Endothelial cell (in vitro differentiated cells): Measurements from ENCODE around the gene RASA1. TPM values are rescaled to one million over a fixed set of nuclear protein-coding genes. Genes with fewer than 3 reads are reported as not detected.

ENCODE experiments used
- DNase-seq: peaks from one replicate; pipeline ENCODE4 v3.0.0; 2021; ENCODE audit warnings: low spot score
- H3K27ac Mint-ChIP-seq: one replicate; pipeline ENCODE4 v1.8.0; 2021; ENCODE audit warnings: mixed read lengths, inconsistent platforms; ENCODE audit not compliant: unreplicated experiment
- H3K27me3 Mint-ChIP-seq: one replicate; pipeline ENCODE4 v1.8.0; 2021; ENCODE audit warnings: mild to moderate bottlenecking, moderate library complexity, mixed read lengths, inconsistent platforms; ENCODE audit not compliant: unreplicated experiment
- H3K36me3 Mint-ChIP-seq: one replicate; pipeline ENCODE4 v1.8.0; 2021; ENCODE audit warnings: mild to moderate bottlenecking, low read depth, mixed read lengths, inconsistent platforms; ENCODE audit not compliant: unreplicated experiment
- H3K4me1 Mint-ChIP-seq: one replicate; pipeline ENCODE4 v1.8.0; 2021; ENCODE audit warnings: mild to moderate bottlenecking, mixed read lengths, inconsistent platforms; ENCODE audit not compliant: unreplicated experiment
- H3K4me3 Mint-ChIP-seq: one replicate; pipeline ENCODE4 v1.8.0; 2021; ENCODE audit warnings: mild to moderate bottlenecking, mixed read lengths, inconsistent platforms; ENCODE audit not compliant: unreplicated experiment
- H3K9me3 Mint-ChIP-seq: one replicate; pipeline ENCODE4 v1.8.0; 2021; ENCODE audit warnings: mixed read lengths, inconsistent platforms; ENCODE audit not compliant: unreplicated experiment
- total RNA-seq: library from RNA; stranded (reverse); fragmentation: NEBNext Ultra II Directional; extraction: Animal tissue kit (Norgen Biotek cat#: 25700); gene quantifications from one replicate; pipeline ENCODE4 v1.2.1, GENCODE V29; 2021; ENCODE audit not compliant: unreplicated experiment
- TF ChIP-seq, protein P1 (sequence below): fragments of 200-600 bp; sonication (generic); IDR thresholded peaks from one replicate; pipeline ENCODE4 v1.5.0; 2021; ENCODE audit warnings: antibody characterized with exemption; ENCODE audit not compliant: unreplicated experiment

RASA1 gene
- total RNA-seq, 1 donor from 2014 or later, result 48.7 TPM

DNA sequence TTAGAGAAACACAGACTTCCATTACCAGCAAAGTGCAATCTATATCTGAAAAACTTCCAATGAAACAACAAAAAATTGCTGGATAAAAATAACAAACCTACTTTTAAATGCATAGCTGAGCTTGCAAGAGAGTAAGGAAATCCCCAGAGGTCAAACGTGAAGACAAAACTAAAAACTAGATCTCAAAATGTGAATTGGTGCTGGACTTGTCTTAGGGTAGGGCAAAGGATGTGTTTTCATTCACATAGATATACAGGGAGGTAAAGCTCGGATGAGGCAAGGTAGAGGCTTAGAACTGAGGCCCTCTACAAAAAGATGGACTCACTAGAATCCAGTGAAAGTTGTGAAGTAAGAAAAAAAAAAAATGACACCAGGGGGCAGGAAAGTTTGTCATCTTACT, 13.6 kb upstream of the RASA1 start:
- TF ChIP-seq, protein P1, sequence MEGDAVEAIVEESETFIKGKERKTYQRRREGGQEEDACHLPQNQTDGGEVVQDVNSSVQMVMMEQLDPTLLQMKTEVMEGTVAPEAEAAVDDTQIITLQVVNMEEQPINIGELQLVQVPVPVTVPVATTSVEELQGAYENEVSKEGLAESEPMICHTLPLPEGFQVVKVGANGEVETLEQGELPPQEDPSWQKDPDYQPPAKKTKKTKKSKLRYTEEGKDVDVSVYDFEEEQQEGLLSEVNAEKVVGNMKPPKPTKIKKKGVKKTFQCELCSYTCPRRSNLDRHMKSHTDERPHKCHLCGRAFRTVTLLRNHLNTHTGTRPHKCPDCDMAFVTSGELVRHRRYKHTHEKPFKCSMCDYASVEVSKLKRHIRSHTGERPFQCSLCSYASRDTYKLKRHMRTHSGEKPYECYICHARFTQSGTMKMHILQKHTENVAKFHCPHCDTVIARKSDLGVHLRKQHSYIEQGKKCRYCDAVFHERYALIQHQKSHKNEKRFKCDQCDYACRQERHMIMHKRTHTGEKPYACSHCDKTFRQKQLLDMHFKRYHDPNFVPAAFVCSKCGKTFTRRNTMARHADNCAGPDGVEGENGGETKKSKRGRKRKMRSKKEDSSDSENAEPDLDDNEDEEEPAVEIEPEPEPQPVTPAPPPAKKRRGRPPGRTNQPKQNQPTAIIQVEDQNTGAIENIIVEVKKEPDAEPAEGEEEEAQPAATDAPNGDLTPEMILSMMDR, result no peak
- no peaks in the 10 kb centered on the region for H3K9me3 Mint-ChIP-seq
- H3K4me1 Mint-ChIP-seq, result no peaks in the 10 kb centered on the region
- no peak overlapping the region for H3K4me3 Mint-ChIP-seq
- H3K36me3 Mint-ChIP-seq, result no peaks in the 10 kb centered on the region
- H3K27me3 Mint-ChIP-seq, result no peaks in the 10 kb centered on the region
- no peak overlapping the region for H3K27ac Mint-ChIP-seq
- DNase-seq, result no peak

DNA sequence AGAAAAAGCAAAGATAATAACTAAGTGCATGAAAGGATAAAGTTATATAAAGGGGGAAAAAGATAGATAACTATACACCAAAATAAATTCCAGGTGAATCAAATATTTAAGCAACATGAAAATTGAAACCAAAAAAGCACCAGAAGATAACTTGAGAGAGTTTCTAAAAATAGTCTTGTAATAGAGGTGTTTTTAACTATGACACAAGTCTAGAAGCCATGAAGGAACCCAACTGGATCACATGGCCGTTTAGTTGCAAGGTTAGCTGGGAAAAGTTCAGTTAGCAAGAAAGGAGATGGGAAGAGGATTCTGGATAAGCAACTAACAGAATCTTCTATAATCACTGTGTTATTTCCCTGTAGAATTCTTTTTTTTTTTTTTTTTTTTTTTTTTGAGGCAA, 9.2 kb upstream of the RASA1 start:
- H3K4me1 Mint-ChIP-seq, result peaks cover 2% of the 10 kb centered on the region
- no peaks in the 10 kb centered on the region for H3K36me3 Mint-ChIP-seq
- no peaks in the 10 kb centered on the region for H3K27me3 Mint-ChIP-seq
- H3K4me3 Mint-ChIP-seq, result no peak overlapping the region
- DNase-seq, result no peak
- H3K9me3 Mint-ChIP-seq, result no peaks in the 10 kb centered on the region
- TF ChIP-seq, protein P1, result no peak
- H3K27ac Mint-ChIP-seq, result no peak overlapping the region

DNA sequence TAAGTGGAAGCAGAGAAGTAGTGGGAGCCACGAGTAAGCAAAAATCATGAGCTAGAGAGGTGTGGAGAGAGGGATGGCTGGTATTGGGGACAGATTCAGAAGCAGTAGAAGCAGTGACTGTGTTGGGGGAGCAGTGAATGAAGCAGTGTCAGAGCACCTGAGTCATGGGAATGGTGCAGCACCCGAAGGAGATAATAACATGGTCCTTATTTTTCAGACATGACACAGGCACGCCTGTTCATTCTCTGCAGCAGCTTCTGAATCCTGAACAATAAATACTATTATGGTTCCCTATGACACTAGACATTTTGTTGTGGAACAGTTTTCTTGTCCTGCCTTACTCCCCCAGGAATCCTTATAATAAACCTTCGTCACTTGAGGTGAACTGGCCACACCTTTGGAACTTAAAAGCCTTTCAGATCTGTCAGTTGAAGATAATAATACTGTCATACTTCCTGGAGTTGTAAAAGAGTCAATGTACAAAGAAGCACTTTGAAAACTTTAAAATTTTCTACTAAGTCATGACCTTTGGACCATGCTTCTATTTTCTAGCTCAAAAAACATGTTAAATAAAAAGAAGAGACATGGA, 7.0 kb upstream of the RASA1 start:
- Mint-ChIP-seq H3K4me3 (no peak overlapping the region), H3K36me3 (no peaks in the 10 kb centered on the region), H3K4me1 (peaks cover 2% of the 10 kb centered on the region), H3K27me3 (no peaks in the 10 kb centered on the region), H3K9me3 (no peaks in the 10 kb centered on the region), H3K27ac (no peak overlapping the region)
- DNase-seq, result no peak
- TF ChIP-seq, protein P1, result no peak

DNA sequence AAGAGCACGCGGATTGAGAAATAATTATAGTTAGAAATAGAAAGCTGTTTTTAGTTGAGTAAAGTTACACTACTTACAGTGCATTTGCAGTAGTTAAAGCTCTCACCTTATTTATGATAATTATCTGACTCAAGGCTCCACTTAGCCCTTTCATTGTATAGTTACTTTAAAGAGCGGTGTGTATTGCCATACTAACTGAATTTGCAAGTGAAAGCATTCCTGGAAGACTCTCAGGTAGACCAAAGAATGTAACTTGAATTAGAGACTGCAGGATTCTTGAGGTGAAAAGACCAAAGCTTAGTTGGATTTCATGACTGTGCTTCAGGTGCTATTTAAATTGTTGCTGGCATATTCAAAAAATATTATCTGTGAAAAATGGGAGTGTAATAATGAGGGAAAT, 4.2 kb upstream of the RASA1 start:
- TF ChIP-seq, protein P1, result no peak
- peaks cover 5% of the 10 kb centered on the region for H3K27me3 Mint-ChIP-seq
- peaks cover 10% of the 10 kb centered on the region for H3K4me1 Mint-ChIP-seq
- no peak overlapping the region for H3K4me3 Mint-ChIP-seq
- H3K27ac Mint-ChIP-seq, result no peak overlapping the region
- no peak for DNase-seq
- no peaks in the 10 kb centered on the region for H3K9me3 Mint-ChIP-seq
- H3K36me3 Mint-ChIP-seq, result no peaks in the 10 kb centered on the region

DNA sequence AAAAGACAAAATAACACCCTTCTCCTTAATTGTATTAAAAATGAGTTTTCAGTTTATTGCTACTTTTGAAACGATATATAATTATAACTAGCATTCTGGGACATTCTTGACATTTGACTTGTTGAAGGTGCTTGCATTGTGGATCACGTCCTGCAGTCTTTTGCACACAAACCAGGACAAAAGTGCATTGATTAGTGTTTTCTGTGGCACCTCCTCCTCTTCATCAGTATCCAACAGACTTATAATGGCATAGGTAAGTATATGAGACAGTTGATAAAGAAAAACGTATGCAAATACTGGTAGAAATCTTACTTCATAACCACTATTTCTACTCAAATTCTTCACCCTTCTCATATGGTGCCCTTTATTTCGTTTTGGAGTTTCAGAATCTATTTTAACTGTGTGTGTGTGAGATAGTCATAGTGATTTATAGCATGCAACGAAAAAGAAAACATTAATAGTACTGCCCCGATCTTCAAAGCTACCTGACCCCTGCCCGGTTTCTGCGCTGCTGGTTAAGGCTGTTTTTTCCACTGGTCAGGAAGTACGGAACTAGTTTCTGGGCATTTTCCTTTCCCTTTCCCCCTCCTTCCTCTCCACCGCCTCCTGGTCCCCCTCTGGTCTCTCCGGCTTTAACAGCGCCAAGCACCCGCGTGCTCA, 639 bp upstream of the RASA1 start:
- peak overlapping the region; percentile 99 for H3K4me3 Mint-ChIP-seq
- peaks cover 10% of the 10 kb centered on the region for H3K27me3 Mint-ChIP-seq
- peak overlapping the region; percentile 90 for H3K27ac Mint-ChIP-seq
- H3K36me3 Mint-ChIP-seq, result no peaks in the 10 kb centered on the region
- DNase-seq, result no peak
- TF ChIP-seq, protein P1, result no peak
- no peaks in the 10 kb centered on the region for H3K9me3 Mint-ChIP-seq
- H3K4me1 Mint-ChIP-seq, result peaks cover 22% of the 10 kb centered on the region
